ENCODE results near the gene ANKRD16.

Gene ANKRD16

DNA sequence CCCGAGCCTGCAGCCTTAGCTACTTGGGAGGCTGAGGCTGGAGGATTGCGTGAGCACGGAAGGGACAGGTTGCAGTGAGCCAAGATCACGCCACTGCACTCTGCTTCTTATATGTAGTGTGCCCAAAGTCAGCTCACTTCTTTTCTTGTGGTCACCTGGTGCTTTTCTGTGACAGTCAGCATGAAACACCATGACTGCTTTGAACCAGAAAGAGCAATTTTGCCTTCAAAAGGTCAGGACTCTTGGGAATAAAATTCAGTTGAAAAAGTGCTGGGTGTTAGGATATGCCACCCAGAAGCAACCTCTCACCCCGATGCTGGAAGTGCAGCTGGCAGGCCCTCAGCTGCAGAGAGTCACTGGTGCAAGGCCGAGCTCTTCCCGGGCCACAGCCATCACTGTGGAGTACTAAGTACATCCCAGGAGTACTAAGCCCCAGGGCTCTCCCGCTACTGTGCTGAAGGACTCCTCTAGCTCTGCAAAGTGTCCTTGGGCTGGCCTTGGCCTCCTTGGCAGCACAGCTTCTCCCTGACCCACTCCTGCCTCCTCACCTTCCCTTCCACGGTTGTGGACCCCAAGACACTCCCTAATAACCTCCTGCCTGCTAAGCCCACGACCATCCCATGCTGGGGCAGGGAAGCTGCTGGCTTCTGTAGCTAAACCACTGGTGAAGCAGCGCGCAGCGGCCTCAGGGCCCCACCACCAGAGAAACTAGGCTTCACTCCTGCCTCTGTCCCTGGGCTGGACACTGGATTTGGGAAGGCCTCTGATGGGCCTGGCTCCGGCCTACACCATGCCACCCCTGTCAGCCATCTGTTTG, 58.9 kb downstream of the ANKRD16 start:
- TF ChIP-seq SIN3A (IDR thresholded peaks at IDR 0.05; ENCODE audit: borderline replicate concordance, insufficient read depth, low read length) (no peak), TAF1 (IDR thresholded peaks at IDR 0.05; ENCODE audit: borderline replicate concordance, insufficient read depth, low read length) (no peak), POLR2AphosphoS5 (IDR thresholded peaks at IDR 0.05; ENCODE audit: low read depth, low read length) (no peak)

DNA sequence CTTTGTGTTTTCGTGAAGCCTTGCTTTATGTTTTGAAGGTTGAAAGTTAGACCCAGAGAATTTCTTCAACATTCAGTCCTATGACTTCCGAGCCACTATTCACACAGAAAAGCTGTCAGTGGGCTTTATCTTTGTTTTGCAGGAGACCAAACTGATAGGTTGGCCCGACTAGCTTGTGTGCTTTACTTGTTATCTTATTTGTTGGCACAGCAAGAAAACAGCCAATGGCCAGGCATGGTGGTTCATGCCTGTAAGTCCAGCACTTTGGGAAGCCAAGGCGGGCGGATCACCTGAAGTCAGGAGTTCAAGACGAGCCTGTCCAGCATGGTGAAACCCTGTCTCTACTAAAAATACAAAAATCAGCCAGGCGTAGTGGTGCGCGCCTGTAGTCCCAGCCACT, 60.4 kb downstream of the ANKRD16 start:
- no peak for TF ChIP-seq POLR2AphosphoS5 (IDR thresholded peaks at IDR 0.05; ENCODE audit: low read depth, low read length)
- TF ChIP-seq TAF1 (IDR thresholded peaks at IDR 0.05; ENCODE audit: borderline replicate concordance, insufficient read depth, low read length) = no peak
- TF ChIP-seq SIN3A (IDR thresholded peaks at IDR 0.05; ENCODE audit: borderline replicate concordance, insufficient read depth, low read length) = no peak
- TF ChIP-seq FOXP2 (optimal IDR thresholded peaks at IDR 0.05; ENCODE audit: borderline replicate concordance, extremely low read depth, extremely low read length, insufficient read depth) = no peak
- TF ChIP-seq, protein P1, sequence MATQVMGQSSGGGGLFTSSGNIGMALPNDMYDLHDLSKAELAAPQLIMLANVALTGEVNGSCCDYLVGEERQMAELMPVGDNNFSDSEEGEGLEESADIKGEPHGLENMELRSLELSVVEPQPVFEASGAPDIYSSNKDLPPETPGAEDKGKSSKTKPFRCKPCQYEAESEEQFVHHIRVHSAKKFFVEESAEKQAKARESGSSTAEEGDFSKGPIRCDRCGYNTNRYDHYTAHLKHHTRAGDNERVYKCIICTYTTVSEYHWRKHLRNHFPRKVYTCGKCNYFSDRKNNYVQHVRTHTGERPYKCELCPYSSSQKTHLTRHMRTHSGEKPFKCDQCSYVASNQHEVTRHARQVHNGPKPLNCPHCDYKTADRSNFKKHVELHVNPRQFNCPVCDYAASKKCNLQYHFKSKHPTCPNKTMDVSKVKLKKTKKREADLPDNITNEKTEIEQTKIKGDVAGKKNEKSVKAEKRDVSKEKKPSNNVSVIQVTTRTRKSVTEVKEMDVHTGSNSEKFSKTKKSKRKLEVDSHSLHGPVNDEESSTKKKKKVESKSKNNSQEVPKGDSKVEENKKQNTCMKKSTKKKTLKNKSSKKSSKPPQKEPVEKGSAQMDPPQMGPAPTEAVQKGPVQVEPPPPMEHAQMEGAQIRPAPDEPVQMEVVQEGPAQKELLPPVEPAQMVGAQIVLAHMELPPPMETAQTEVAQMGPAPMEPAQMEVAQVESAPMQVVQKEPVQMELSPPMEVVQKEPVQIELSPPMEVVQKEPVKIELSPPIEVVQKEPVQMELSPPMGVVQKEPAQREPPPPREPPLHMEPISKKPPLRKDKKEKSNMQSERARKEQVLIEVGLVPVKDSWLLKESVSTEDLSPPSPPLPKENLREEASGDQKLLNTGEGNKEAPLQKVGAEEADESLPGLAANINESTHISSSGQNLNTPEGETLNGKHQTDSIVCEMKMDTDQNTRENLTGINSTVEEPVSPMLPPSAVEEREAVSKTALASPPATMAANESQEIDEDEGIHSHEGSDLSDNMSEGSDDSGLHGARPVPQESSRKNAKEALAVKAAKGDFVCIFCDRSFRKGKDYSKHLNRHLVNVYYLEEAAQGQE (IDR thresholded peaks at IDR 0.05; ENCODE audit: insufficient read depth in 1 of 2, low read depth in 2 of 2, low read length in 2 of 2) = no peak

DNA sequence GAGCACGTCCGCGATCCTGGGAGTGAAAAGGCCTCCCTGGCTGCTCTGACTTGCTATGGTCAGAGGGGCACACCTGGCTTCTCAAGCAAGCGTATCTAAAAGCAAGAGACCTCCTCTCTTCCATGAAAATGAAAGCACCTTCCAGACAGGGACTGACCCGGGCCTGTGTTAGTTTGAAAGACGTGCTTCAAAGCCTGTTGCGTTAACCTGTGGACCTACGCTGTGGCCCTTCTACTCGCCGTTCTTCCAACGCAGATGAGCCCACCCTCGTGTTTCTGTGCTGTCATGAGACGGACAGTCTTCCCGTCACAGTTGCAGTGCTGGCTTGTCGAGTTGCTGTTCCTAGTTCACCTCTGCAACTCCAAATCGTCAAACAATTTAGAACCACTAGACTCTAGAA, 61.0 kb downstream of the ANKRD16 start:
- no peak for TF ChIP-seq TAF1 (IDR thresholded peaks at IDR 0.05; ENCODE audit: borderline replicate concordance, insufficient read depth, low read length)
- no peak for TF ChIP-seq FOXP2 (optimal IDR thresholded peaks at IDR 0.05; ENCODE audit: borderline replicate concordance, extremely low read depth, extremely low read length, insufficient read depth)
- TF ChIP-seq, protein P1 (IDR thresholded peaks at IDR 0.05; ENCODE audit: insufficient read depth in 1 of 2, low read depth in 2 of 2, low read length in 2 of 2) = no peak
- no peak for TF ChIP-seq POLR2AphosphoS5 (IDR thresholded peaks at IDR 0.05; ENCODE audit: low read depth, low read length)
- TF ChIP-seq SIN3A (IDR thresholded peaks at IDR 0.05; ENCODE audit: borderline replicate concordance, insufficient read depth, low read length) = no peak

DNA sequence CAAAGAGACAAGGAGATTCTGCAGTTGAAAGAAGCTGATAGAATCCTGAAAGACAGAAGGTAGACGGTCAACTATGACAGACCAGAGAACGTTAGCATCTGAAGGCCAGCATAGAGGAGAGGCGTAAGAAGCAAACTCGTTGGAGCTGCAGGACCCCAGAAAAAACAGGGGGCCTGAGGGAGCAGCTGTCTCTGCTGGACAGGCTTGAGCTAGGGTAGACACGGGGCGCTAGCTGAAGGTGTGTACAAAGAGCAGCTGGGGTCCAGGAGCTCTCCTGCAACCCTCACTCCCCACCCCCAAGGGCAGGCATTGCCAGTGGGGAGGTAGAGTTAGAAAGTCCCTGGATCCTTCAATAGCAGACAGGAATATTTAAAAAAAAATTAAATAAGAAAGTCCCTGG, 61.9 kb downstream of the ANKRD16 start:
- TF ChIP-seq TAF1 (IDR thresholded peaks at IDR 0.05; ENCODE audit: borderline replicate concordance, insufficient read depth, low read length) (no peak), SIN3A (IDR thresholded peaks at IDR 0.05; ENCODE audit: borderline replicate concordance, insufficient read depth, low read length) (no peak), FOXP2 (optimal IDR thresholded peaks at IDR 0.05; ENCODE audit: borderline replicate concordance, extremely low read depth, extremely low read length, insufficient read depth) (no peak), POLR2AphosphoS5 (IDR thresholded peaks at IDR 0.05; ENCODE audit: low read depth, low read length) (no peak)
- TF ChIP-seq, protein P1 (IDR thresholded peaks at IDR 0.05; ENCODE audit: insufficient read depth in 1 of 2, low read depth in 2 of 2, low read length in 2 of 2) = no peak

DNA sequence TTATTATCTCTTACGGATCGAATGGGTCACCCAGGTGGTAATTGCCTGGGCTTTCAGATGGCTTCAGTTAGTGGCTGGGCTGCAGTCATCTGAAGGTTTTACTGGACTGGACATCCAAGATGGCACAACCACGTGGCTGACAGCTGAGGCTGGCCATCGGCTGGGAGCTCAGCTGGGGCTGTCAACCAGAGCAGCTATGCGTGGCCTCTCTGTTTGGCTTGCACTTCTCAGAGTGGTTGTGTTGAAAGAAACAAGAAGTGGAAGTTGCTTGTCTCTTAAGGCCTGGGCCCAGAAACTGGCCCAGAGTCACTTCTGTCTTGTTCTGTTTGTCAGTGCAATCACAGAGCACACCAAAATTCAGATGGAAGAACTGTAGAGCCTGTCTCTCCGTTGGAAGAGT, 70.8 kb downstream of the ANKRD16 start:
- TF ChIP-seq POLR2AphosphoS5 (IDR thresholded peaks at IDR 0.05; ENCODE audit: low read depth, low read length) (no peak), SIN3A (IDR thresholded peaks at IDR 0.05; ENCODE audit: borderline replicate concordance, insufficient read depth, low read length) (no peak), FOXP2 (optimal IDR thresholded peaks at IDR 0.05; ENCODE audit: borderline replicate concordance, extremely low read depth, extremely low read length, insufficient read depth) (no peak), TAF1 (IDR thresholded peaks at IDR 0.05; ENCODE audit: borderline replicate concordance, insufficient read depth, low read length) (no peak)
- TF ChIP-seq, protein P1 (IDR thresholded peaks at IDR 0.05; ENCODE audit: insufficient read depth in 1 of 2, low read depth in 2 of 2, low read length in 2 of 2) = no peak
